ENCODE data around the gene PAPSS1.

PAPSS1 gene

DNA sequence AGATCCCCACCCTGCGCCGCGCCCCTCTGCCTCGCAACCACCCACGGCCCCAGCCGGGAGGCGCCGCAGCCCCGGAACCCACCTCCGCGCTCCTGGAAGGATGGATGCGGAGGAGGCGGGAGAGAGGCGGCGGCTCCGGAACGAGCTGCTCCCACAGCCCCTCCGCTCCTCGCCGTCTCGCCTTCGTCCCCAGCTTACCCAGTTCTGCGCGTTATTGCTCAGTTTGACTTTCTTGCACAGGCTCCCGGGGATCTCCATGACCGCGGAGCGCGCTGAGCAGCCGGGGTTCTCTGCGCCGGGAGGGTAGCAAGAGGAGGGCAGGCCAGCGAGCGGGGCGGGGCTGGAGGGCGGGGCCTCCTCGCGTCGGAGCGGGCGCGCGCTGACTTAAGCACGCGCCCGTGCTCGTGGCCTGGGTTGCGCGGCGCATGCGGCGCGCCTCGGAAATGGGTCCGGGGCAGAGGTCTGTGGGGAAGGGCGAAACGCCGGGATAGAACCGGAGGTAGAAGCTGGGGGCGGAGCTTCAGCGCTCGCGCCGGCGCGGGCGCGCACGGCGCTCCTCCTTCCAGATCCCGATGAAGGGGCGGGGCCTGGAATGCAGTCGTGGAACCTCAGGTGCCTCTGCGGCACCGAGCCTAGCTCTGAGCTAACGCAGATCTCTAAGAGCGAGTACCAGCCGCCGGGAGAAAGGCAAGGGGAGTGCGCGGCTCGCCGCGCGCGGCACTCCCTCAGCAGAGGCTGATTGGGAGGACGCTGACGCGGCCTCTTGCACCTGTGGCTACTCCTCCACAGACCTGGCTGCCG is at the start of gene PAPSS1:
TSS of gene PAPSS1 (minus strand) at position 313 of the 801 bp plus-strand sequence. CDS start at position 258, 55 bp downstream.
- TF ChIP-seq GATA3 (IDR thresholded peaks at IDR 0.05; ENCODE audit: low read depth, low read length) = no peak
- TF ChIP-seq GATA2 (IDR thresholded peaks at IDR 0.05; ENCODE audit: low read depth, low read length) = no peak

DNA sequence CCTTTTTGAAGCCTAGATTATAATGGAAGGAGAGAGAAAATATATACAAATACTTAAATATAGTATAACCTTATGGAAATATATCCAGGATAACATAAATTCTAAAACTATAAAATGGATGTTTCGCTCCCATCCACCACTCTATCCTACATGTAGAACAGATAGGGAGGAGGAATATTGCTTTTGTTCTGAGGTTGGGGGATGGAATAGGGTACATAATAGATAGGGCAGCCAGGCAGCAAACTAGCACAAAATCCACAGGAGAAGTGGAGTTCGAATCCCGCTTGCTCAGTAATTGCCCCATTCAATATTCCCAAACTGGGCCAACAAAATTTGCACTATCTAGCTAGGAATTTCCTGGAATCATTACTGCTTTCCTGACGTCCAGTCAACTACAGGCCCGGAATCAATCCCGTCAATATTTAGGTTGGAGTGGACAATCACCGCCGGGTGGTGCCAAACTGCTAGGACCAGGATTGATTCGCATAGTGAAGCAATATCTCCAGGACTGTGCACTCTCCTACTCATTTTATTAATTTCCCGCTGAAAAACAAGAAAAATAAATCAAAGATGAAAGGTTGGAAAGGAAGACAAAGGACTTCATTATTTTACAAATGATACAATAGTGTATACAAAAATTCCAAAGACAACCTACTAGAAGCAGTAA is 40.4 kb upstream of the PAPSS1 start:
- no peak for TF ChIP-seq GATA2 (IDR thresholded peaks at IDR 0.05; ENCODE audit: low read depth, low read length)

DNA sequence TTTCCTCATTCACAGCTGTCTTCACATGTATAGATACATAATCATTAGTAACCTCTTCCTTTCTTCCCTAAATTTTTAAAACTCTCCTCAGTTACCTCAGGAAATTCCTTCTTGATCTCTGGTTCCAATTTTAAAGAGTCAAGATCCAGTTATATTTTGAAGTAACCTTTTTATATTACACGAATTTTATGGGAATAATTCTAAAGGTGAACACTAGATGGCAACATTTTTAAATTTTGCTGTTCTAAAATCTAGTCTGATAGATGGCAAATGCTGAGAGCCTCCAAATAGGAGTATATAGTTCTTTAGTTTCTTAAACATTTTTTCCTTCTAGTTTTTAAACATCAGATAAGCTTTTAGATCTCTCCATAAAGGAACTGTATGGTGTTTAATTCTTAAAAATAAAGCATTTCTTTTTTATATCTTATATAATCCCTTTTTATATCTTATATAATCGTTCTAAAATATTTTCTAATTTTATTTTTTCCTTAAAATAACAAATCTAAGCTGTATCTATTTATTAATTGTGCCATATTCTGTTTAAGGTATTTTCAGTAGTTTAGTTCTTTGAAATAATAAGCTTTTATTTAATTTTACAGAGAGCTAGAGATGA is 37.9 kb upstream of the PAPSS1 start:
- TF ChIP-seq GATA3 (IDR thresholded peaks at IDR 0.05; ENCODE audit: low read depth, low read length) = no peak
- TF ChIP-seq GATA2 (IDR thresholded peaks at IDR 0.05; ENCODE audit: low read depth, low read length) = no peak

DNA sequence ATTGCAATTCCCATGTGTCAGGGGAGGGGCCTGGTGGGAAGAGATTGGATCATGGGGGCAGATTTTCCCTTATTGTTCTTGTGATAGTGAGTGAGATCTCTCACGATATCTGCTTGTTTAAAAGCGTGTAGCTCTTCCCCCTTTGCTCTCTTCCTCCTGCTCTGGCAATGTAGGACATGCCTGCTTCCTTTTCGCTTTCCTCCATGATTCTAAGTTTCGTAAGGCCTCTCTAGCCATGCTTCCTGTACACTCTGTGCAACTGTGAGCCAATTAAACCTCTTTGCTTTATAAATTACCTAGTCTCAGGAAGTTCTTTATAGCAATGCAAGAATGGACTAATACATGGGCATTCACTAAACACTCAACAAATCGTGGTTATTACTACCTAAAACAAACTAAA is 37.2 kb upstream of the PAPSS1 start:
- no peak for TF ChIP-seq GATA2 (IDR thresholded peaks at IDR 0.05; ENCODE audit: low read depth, low read length)
- no peak for TF ChIP-seq GATA3 (IDR thresholded peaks at IDR 0.05; ENCODE audit: low read depth, low read length)

DNA sequence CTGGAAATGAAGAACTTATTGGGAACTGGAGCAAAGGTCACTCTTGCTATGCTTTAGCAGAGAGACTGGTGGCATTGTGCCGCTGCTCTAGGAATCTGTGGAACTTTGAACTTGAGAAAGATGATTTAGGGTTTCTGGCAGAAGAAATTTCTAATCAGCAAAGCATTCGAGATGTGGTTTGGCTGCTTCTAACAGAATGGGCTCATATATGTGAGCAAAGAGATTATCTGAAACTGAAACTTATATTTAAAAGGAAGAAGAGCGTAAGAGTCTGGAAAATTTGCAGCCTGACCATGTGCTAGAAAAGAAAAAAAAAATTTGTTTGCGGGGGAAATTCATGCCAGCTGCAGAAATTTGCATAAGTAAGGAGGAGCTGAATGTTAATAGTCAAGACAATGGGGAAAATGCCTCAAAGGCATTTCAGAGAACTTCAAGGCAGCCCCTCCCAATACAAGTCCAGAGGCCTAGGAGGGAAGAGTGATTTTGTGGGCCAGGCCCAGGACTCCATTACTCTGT is 35.9 kb upstream of the PAPSS1 start:
- TF ChIP-seq GATA2 (IDR thresholded peaks at IDR 0.05; ENCODE audit: low read depth, low read length) (no peak), GATA3 (IDR thresholded peaks at IDR 0.05; ENCODE audit: low read depth, low read length) (no peak)

DNA sequence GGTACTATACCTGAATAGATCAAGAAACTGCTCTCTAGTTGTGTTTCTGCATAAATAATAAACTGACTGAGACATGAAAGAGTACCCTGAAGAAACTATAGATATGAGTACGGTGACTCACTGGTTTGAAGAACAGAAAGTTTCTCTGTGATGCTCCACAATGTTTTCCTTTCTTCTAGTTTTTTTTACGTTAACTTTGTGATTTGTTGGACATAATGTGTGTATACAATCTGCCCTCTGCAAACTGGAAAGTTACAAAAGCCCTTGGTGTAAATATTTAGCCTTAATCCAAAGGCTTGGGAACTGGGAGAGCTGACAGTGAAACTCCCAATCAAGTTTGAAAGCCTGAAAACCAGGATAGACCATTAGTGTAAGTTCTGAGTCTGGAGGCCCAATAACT is 31.6 kb upstream of the PAPSS1 start:
- TF ChIP-seq GATA2 (IDR thresholded peaks at IDR 0.05; ENCODE audit: low read depth, low read length) = no peak
- TF ChIP-seq GATA3 (IDR thresholded peaks at IDR 0.05; ENCODE audit: low read depth, low read length) = no peak

DNA sequence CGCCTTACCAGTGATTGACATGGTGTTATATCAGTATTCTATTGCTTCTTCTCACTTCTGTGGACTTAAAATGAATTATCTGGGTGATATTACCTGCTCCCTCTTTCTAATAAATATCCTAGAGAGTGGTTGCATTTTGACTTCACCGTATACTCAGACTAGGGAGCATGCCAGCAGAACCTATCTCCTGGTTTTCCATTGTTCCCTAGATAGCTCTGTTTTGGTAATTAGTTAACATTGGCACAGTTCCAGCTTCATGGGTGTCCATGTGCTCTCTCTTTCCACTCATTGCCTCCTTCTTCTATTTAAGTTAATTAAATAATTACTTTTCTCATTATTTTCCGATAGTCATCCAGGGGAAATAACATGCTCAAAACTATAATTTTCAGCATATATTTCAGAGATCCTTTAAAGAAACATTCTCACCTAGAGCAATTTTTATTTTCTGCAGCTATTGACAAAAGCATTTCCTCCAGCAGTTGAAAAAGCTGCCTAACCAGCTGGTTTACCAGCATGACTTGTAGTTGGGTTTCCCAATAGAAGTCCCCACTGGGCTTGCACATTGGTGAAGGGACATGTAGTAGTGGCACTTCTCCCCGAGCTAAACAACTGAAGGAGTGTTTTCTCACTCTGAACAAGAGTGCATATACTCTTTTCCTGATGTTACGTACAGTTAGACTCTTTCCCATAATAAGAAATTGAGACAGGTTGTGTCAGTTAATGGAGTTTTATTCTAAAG is 27.9 kb upstream of the PAPSS1 start:
- TF ChIP-seq GATA3 (IDR thresholded peaks at IDR 0.05; ENCODE audit: low read depth, low read length) = no peak
- no peak for TF ChIP-seq GATA2 (IDR thresholded peaks at IDR 0.05; ENCODE audit: low read depth, low read length)

DNA sequence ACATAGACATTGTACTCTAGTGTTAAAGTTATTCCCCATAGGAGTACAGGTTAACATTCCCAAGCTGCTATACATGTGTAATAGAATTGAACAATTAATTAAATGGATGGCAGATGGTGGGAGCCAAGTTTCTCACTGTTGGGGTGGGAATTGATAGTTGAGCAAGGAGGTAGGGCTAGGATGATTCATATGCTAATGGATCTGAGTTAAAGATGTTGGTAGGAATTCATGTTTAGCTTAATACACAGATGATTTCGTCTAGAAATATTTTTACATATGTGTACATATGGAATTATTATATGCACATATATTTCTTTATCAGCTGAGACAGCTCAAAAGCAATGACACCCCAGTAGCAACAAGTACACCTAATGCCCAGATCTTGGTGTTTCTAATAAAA is 26.1 kb upstream of the PAPSS1 start:
- no peak for TF ChIP-seq GATA2 (IDR thresholded peaks at IDR 0.05; ENCODE audit: low read depth, low read length)
- no peak for TF ChIP-seq GATA3 (IDR thresholded peaks at IDR 0.05; ENCODE audit: low read depth, low read length)

DNA sequence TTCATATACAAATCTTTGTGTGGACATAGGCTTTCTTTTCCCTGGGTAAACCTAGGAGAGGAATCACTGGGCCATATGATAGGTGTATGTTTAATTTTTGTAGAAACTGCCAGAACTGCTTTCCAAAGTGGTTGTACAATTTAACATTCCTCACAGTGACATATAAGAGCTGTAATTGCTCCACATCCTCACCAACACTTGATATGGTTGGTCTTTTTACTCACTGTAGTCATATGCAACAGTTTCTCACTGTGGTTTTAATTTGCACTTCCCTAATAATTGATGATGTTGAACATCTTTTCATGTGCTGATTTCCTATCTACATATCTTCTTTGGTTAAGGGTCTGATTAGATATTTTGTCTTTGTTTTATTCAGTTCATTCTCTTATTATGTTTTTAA is 24.5 kb upstream of the PAPSS1 start:
- TF ChIP-seq GATA3 (IDR thresholded peaks at IDR 0.05; ENCODE audit: low read depth, low read length) (no peak), GATA2 (IDR thresholded peaks at IDR 0.05; ENCODE audit: low read depth, low read length) (no peak)

DNA sequence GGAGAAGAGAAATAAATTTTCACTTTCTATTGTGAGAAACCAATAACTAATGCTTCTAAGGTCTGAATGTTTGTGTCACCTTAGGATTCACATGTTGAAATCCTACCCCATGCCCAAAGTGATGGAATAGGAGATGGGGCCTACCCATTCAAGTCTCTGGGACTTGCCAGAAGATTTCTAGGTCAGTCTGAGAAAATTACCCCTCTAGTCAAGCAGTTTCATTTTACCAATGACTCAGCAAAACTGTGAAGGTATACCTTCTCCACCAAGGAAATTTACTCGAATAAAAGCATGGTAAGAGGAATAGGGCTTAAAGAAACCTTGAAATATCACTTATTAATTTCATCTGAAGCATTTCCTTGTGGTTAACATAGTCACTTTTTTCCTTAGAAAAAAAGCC is 23.5 kb upstream of the PAPSS1 start:
- TF ChIP-seq GATA2 (IDR thresholded peaks at IDR 0.05; ENCODE audit: low read depth, low read length) (no peak), GATA3 (IDR thresholded peaks at IDR 0.05; ENCODE audit: low read depth, low read length) (no peak)

DNA sequence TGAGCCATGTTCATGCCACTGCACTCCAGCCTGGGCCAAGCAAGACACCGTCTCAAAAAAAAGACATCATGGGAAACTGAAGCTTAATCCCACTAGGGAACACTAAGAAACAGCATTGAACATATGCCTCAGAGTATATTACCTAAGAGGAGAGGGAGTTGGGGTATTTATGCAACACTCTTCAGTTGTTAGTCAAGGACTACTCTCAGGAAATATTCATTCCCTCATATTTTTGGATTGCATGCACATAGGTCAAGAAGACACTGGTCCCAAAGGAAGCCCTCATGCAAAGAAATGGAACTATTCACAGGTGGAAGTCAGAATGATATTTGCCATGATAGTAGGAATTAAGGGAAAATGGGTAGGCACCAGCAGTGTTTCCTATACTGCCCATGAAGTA is 22.8 kb upstream of the PAPSS1 start:
- TF ChIP-seq GATA2 (IDR thresholded peaks at IDR 0.05; ENCODE audit: low read depth, low read length) (no peak), GATA3 (IDR thresholded peaks at IDR 0.05; ENCODE audit: low read depth, low read length) (no peak)

DNA sequence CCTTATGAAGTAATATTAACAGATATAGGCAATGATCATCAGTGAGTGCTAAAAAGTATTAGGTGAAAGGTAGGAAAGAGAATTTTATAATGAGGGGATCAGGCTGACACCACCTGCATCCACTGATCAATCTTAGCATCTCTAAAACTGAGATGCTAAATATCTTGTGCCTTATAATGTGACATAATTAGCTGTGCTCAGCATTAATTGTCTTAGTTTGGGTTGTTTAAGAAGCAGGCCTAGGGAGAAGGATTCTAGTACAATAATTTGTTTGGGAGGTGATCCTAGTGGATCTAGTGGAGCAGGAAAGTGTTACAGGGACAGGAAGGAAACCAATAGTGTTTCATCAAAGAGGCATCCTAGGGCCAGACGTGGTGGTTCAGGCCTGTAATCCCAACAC is 22.2 kb upstream of the PAPSS1 start:
- no peak for TF ChIP-seq GATA3 (IDR thresholded peaks at IDR 0.05; ENCODE audit: low read depth, low read length)
- TF ChIP-seq GATA2 (IDR thresholded peaks at IDR 0.05; ENCODE audit: low read depth, low read length) = no peak

DNA sequence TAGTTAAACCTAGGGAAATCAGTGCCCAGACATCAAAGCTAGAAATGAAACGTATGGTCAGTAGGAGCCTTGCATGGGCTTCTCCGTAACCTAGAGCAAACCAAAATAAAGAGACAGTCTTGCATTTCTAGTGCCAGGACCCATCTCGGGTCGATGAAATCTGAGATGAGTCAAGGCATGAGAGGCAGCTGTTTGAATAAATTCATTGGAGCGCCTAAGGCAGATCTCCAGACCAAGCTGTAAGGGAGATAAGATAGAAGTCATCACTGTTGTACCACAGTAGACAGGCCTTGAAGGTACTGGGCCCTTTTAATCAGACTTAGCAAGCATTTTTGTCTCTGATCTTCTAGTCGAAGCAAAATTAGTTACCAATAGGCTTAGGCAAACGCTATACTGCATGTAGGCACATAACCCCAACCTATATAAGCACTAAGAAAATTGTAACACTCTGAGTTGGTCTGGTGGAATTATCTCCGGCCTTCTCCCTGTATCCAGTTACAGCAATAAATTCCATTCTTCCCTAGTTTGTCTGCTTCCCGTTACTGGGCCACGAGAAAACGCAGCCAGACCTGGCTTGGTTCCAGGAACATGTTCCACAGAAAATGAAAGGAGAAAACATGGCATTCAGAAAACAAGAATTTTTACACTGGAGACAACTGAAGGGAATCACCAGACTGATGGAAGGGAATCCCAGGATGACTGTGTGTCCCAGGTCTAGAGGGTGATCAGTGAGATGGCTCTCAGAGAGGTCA is 21.1 kb upstream of the PAPSS1 start:
- TF ChIP-seq GATA2 (IDR thresholded peaks at IDR 0.05; ENCODE audit: low read depth, low read length) (no peak), GATA3 (IDR thresholded peaks at IDR 0.05; ENCODE audit: low read depth, low read length) (no peak)
